Measurements from ENCODE around the gene PRMT5.

PRMT5 gene

DNA sequence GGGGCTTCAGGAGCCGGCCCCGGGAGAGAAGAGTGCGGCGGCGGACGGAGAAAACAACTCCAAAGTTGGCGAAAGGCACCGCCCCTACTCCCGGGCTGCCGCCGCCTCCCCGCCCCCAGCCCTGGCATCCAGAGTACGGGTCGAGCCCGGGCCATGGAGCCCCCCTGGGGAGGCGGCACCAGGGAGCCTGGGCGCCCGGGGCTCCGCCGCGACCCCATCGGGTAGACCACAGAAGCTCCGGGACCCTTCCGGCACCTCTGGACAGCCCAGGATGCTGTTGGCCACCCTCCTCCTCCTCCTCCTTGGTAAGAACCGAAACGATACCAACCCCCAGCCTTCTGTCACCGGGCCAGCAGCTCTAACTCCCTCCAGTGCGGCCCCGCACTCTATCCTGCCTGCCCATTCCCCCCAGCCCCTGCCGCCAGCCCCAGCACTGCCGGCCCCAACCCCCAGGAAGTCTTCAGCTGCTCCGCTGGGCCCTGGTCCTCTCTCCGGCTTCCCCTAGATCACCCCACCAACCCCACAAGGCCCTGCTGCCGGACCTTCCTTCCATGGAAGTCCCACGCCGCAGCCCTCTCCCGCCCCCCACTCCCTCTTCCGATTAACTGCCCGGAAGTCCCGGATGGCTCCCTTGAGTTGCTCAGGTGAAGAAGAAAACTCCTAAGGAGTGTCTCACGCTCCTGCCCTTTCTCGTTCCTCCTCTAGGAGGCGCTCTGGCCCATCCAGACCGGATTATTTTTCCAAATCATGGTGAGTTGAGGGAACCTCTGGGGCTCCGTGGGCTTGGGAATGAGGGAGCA, 56.9 kb downstream of the PRMT5 start:
- peak; percentile 78 for DNase-seq (ENCODE audit: low read depth)
- H3K4me3 ChIP-seq (ENCODE audit: control insufficient read depth, low read depth, low read length), result peak overlapping the region; percentile 79
- TF ChIP-seq, protein P1, sequence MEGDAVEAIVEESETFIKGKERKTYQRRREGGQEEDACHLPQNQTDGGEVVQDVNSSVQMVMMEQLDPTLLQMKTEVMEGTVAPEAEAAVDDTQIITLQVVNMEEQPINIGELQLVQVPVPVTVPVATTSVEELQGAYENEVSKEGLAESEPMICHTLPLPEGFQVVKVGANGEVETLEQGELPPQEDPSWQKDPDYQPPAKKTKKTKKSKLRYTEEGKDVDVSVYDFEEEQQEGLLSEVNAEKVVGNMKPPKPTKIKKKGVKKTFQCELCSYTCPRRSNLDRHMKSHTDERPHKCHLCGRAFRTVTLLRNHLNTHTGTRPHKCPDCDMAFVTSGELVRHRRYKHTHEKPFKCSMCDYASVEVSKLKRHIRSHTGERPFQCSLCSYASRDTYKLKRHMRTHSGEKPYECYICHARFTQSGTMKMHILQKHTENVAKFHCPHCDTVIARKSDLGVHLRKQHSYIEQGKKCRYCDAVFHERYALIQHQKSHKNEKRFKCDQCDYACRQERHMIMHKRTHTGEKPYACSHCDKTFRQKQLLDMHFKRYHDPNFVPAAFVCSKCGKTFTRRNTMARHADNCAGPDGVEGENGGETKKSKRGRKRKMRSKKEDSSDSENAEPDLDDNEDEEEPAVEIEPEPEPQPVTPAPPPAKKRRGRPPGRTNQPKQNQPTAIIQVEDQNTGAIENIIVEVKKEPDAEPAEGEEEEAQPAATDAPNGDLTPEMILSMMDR (conservative IDR thresholded peaks at IDR 0.05; ENCODE audit: control insufficient read depth, insufficient read depth, low read depth, low read length), result peak; percentile 96

DNA sequence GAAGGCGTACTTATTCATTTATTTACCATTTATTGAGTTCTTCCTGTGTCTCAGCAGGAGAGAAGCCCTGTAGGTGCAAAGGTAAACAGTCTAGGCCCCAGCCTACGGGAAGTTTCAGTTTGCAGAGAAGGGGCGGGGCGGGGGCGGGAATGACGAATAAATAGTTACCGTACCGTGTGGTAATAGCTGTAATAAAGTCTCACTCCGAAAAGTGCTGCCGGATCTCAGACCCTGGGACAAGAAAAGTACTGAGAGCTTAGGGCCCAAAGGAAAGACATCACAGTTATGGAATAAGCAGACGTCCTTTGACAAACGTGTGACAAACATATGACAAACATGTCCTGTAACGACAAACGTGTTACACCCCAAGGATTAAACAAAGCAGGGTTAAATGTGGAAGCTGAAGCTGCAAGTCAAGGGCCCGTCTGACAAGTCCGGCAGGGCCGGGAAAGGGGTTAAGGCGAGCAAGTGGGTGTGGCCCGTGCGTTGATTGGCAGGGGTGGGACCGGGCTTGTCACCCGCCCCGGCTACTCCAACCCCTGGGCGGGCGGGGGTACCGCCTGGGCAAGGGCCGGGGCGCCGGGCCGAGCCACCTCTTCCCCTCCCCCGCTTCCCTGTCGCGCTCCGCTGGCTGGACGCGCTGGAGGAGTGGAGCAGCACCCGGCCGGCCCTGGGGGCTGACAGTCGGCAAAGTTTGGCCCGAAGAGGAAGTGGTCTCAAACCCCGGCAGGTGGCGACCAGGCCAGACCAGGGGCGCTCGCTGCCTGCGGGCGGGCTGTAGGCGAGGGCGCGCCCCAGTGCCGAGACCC, 57.7 kb downstream of the PRMT5 start, which contains the start of gene LRP10:
Gene LRP10 (plus strand): TSS at position 517 of the 809 bp plus-strand sequence. CDS start 564 bp downstream, outside the sequence.
- DNase-seq (ENCODE audit: low read depth), result peak; percentile 82
- TF ChIP-seq, protein P1 (conservative IDR thresholded peaks at IDR 0.05; ENCODE audit: control insufficient read depth, insufficient read depth, low read depth, low read length), result no peak
- H3K4me3 ChIP-seq (ENCODE audit: control insufficient read depth, low read depth, low read length), result peak within 1 kb of the TSS; percentile 79

DNA sequence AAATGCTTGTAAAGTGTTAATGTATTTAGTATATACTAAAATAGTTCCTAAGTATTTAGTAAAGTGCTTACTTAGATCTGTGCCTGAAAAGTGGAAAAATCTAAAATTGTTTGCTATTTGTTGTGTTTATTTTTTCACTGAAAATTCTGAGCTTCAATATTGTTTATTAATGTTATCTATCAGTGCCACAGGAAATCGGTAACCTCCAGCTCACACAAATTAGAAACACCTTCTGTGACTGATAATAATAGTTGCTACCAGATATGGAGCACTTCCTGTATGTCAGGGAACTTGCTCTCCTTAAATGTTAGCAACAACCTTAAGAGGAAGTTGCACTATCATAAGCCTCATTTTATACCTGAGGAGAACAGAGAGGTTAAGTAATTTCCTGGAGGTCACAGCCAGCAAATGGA, 58.4 kb downstream of the PRMT5 start:
- peak overlapping the region; percentile 79 for H3K4me3 ChIP-seq (ENCODE audit: control insufficient read depth, low read depth, low read length)
- TF ChIP-seq, protein P1 (conservative IDR thresholded peaks at IDR 0.05; ENCODE audit: control insufficient read depth, insufficient read depth, low read depth, low read length), result no peak
- no peak for DNase-seq (ENCODE audit: low read depth)

All from fibroblast of mammary gland (primary cell).